ENCODE measurements around the gene GAS2L1. TPM values are rescaled to one million over a fixed set of nuclear protein-coding genes. Genes with fewer than 3 reads are reported as not detected.

Gene GAS2L1
- total RNA-seq, 3 donors from 2014 or later (not counting 1 experiment from before 2014, with no cell fraction given), result 0.57 to 4.1 (median 2.8) TPM

DNA sequence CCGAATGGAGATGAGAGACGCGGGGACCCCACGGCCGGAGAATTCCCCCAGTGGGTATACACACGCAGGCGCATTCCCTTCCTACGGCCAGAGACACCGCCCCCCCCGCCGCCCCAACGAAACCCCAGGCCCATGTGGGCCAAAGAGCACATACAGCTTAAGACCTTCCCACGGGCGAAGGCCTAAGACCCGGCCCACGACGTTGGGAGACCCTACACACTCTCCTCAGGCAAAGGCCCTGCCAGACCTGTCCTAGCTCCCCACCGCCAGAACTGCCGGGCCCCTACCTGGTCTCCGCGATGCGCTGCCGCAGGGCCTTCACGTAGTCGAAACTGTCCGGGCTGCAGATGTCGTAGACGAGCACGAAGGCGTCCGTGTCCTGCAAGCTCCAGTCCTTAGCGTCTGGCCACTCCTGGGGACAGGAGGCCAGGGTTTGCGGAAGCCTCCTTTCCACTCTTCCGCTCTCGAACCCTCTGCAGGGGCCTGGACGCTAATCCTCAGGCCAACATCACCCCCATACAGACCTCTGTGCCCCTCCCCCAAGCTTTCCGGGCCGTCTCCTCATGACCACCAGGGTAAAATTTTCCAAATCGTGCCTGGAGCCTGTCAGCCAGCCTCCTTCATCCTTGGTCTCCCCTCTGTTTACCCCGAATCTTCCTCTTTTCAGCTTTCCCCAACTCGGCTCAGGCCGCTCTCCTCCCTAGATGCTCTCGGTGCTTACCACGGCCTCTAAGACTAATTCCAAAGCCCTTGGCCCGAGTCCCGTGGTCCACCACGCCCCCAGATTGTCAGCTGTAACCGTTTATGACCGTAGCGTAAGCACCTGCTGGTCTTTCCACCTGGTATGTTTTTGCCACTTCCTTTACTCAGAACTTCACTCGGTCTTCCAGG is 7.4 kb downstream of the GAS2L1 start:
- H3K9me3 Mint-ChIP-seq, result no peaks in the 10 kb centered on the region
- Histone ChIP-seq H3K27me3 (ENCODE audit: control insufficient read depth, insufficient read depth, low read length) (peaks cover 26% of the 10 kb centered on the region), H3K27ac (ENCODE audit: low read length) (no peak overlapping the region), H3K4me1 (ENCODE audit: control insufficient read depth, insufficient read depth, low read length) (peaks cover 32% of the 10 kb centered on the region), H3K36me3 (ENCODE audit: control insufficient read depth, insufficient read depth, low read length) (no peaks in the 10 kb centered on the region), H3K4me3 (ENCODE audit: low read length) (no peak overlapping the region), H3K9me3 (ENCODE audit: control insufficient read depth, insufficient read depth, low read length) (no peaks in the 10 kb centered on the region)
- TF ChIP-seq, protein P1, sequence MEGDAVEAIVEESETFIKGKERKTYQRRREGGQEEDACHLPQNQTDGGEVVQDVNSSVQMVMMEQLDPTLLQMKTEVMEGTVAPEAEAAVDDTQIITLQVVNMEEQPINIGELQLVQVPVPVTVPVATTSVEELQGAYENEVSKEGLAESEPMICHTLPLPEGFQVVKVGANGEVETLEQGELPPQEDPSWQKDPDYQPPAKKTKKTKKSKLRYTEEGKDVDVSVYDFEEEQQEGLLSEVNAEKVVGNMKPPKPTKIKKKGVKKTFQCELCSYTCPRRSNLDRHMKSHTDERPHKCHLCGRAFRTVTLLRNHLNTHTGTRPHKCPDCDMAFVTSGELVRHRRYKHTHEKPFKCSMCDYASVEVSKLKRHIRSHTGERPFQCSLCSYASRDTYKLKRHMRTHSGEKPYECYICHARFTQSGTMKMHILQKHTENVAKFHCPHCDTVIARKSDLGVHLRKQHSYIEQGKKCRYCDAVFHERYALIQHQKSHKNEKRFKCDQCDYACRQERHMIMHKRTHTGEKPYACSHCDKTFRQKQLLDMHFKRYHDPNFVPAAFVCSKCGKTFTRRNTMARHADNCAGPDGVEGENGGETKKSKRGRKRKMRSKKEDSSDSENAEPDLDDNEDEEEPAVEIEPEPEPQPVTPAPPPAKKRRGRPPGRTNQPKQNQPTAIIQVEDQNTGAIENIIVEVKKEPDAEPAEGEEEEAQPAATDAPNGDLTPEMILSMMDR (IDR thresholded peaks at IDR 0.05), result no peak
- peaks cover 9 to 18% of the 10 kb centered on the region in 2 donors for H3K4me1 Mint-ChIP-seq
- ATAC-seq (no peak), DNase-seq (no peak)
- intact Hi-C loops (cut with micrococcal nuclease), result no loop called here
- peaks cover 36 to 40% of the 10 kb centered on the region in 2 donors for H3K27me3 Mint-ChIP-seq (ENCODE audit: low read depth in 2 of 2)
- WGBS (ENCODE audit: insufficient coverage), result 21% methylated on average over 51 of the region's 51 CpGs
- H3K36me3 Mint-ChIP-seq, result no peaks in the 10 kb centered on the region
- no peak overlapping the region for H3K27ac Mint-ChIP-seq
- no peak overlapping the region for H3K4me3 Mint-ChIP-seq

DNA sequence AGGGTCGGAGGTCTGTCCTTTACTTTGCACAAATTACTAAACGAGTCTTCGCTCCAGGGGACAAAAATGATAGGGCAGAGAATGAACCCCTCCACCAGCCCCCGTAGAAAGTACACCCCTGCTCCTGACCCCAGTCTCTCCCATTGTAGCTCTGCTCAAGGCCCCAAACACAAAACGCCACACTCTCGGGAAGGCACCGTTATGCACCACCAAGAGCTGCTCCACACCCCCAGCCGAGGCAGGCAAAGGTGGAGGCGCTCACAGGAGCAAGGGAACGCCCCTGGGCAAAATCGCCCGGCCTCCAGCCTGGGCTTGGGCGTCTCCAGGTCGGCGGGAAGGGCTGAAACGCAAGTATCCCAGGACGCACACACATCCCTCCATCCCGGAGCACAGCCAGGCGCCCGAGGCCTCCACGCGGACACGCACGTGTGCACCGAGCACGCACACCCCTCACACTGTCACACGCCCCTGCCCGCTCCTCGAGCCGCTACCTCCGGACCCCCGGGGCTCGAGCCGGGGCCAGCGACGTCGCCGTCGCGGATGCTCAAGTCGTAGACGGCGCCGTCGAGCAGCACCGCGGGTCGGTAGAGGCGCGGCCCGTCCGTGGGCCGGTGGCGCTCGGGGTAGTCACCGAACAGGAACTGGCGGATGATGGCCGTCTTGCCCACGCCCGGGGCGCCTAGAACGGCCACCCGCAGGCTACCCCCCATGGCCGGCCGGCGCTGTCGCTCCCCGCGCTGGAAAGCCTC is 8.3 kb downstream of the GAS2L1 start:
- intact Hi-C loops (cut with micrococcal nuclease), result no loop called here
- Histone ChIP-seq H3K36me3 (ENCODE audit: control insufficient read depth, insufficient read depth, low read length) (no peaks in the 10 kb centered on the region), H3K27me3 (ENCODE audit: control insufficient read depth, insufficient read depth, low read length) (peaks cover 26% of the 10 kb centered on the region), H3K4me1 (ENCODE audit: control insufficient read depth, insufficient read depth, low read length) (peaks cover 25% of the 10 kb centered on the region), H3K9me3 (ENCODE audit: control insufficient read depth, insufficient read depth, low read length) (no peaks in the 10 kb centered on the region), H3K4me3 (ENCODE audit: low read length) (no peak overlapping the region), H3K27ac (ENCODE audit: low read length) (no peak overlapping the region)
- no peak overlapping the region for H3K4me3 Mint-ChIP-seq
- ATAC-seq, result no peak
- H3K4me1 Mint-ChIP-seq, result peaks cover 9 to 18% of the 10 kb centered on the region in 2 donors
- no peaks in the 10 kb centered on the region for H3K36me3 Mint-ChIP-seq
- no peak overlapping the region for H3K27ac Mint-ChIP-seq
- no peak for DNase-seq
- no peaks in the 10 kb centered on the region for H3K9me3 Mint-ChIP-seq
- 3% methylated on average over 69 of the region's 69 CpGs for WGBS (ENCODE audit: insufficient coverage)
- TF ChIP-seq, protein P1 (IDR thresholded peaks at IDR 0.05), result no peak
- H3K27me3 Mint-ChIP-seq (ENCODE audit: low read depth in 2 of 2), result peaks cover 36 to 40% of the 10 kb centered on the region in 2 donors

DNA sequence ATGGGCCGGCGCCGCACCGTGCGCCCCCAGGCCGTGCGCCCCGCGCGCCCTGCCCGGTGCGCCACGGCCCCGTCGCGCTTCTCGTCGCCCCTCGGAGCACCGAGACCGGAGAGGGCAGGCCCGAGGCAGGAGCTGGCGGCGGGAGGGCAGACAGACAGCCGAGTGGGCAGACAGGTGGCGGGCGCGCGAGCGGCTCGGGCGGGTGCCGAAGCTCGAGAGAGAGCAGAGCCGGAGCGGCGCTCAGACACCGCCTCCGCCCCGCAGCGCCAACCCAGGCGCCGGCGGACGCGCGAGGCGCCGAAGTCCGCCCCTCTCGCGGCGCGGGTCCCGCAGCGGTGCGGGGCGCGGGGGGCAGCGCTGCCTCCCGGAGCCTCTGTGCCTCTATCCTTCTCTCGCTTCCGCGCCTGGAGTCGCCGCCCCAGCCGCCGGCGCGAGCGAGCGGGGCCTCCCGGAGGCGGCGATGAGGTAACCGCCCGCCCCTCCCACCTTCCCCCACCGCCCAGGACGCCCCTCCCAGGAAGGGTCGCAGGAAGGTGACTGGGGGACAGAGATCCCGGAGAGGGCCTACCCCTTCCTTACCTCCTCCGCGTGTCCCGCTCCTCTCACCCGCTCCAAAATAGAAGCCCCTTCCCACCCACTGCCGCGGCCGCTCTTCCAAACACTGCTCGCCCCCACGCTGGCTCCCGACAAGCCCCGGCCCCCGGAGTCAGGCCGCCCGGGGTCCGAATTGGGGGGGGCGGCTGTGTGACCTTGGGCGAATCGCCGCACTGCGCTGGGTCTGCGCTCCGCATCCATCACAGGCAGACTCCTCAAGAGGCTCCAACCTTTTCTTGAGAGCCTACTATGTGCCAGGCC is 9.1 kb downstream of the GAS2L1 start, which contains the start of gene RASL10A:
TSS of gene RASL10A (minus strand) at position 412 of the 855 bp plus-strand sequence. CDS start 451 bp downstream, outside the sequence.
- ATAC-seq (peak in 1 of 3 donors; percentile 6), DNase-seq (no peak)
- Mint-ChIP-seq H3K27ac (no peak within 1 kb of the TSS), H3K4me1 (peaks cover 9 to 18% of the 10 kb centered on the region in 2 donors), H3K9me3 (no peaks in the 10 kb centered on the region), H3K4me3 (no peak within 1 kb of the TSS), H3K36me3 (no peaks in the 10 kb centered on the region), H3K27me3 (ENCODE audit: low read depth in 2 of 2) (peaks cover 36 to 40% of the 10 kb centered on the region in 2 donors)
- H3K4me3 ChIP-seq (ENCODE audit: low read length), result no peak within 1 kb of the TSS
- peaks cover 23% of the 10 kb centered on the region for H3K4me1 ChIP-seq (ENCODE audit: control insufficient read depth, insufficient read depth, low read length)
- TF ChIP-seq, protein P1 (IDR thresholded peaks at IDR 0.05), result no peak
- H3K36me3 ChIP-seq (ENCODE audit: control insufficient read depth, insufficient read depth, low read length), result no peaks in the 10 kb centered on the region
- WGBS (ENCODE audit: insufficient coverage), result 5% methylated on average over 102 of the region's 103 CpGs
- no peak within 1 kb of the TSS for H3K27ac ChIP-seq (ENCODE audit: low read length)
- H3K9me3 ChIP-seq (ENCODE audit: control insufficient read depth, insufficient read depth, low read length), result no peaks in the 10 kb centered on the region
- intact Hi-C loops (cut with micrococcal nuclease), result no loop called here
- peaks cover 26% of the 10 kb centered on the region for H3K27me3 ChIP-seq (ENCODE audit: control insufficient read depth, insufficient read depth, low read length)
